SK-N-SH (cell line): ENCODE data around the gene MVB12B. TPM values are rescaled to one million over a fixed set of nuclear protein-coding genes. Genes with fewer than 3 reads are reported as not detected.
A peak's percentile ranks its signal among the peaks of the same experiment; 100 is the strongest.

Experiments used
- CTCF ChIA-PET: fragments of 300-600, 350-600 bp; formaldehyde crosslinking; extraction: SDS; loops from one replicate; lab custom pipeline; 2021; lab: Yijun Ruan, JAX
- POLR2A ChIA-PET: fragments of 350-600 bp; sonication (Branson Sonifier 250); formaldehyde crosslinking; extraction: SDS; loops from one replicate; lab custom pipeline; 2020; ENCODE audit warnings: antibody characterized with exemption, inconsistent platforms; lab: Yijun Ruan, JAX
- DNase-seq: peaks from one replicate; pipeline ENCODE4 v3.0.0; 2012
- H2AFZ ChIP-seq: fragments of 200-600 bp; sonication (generic); 2 replicates; pipeline ENCODE4 v1.8.1; 2016; ENCODE audit warnings: antibody characterized with exemption, mild to moderate bottlenecking, low read depth
- H3F3A ChIP-seq: fragments of 200-600 bp; sonication (generic); replicated peaks from 2 replicates; pipeline ENCODE3; 2016; ENCODE audit warnings: antibody characterized with exemption, mild to moderate bottlenecking; ENCODE audit not compliant: insufficient read depth
- H3K27ac ChIP-seq, 2 experiments: fragments of 200-500 bp in 1 of 2; fragments of 200-600 bp in 1 of 2; sonication (Bioruptor generic) in 1 of 2; sonication (generic), shearing (Covaris generic) in 1 of 2; 2 replicates each; pipeline versions ENCODE4 v1.5.1 to v1.6.1; 2014 to 2016; ENCODE audit warnings: low read depth in 2 of 2, inconsistent platforms in 1 of 2, low read length in 1 of 2, mild to moderate bottlenecking in 1 of 2, mixed read lengths in 1 of 2
- H3K27me3 ChIP-seq: fragments of 200-600 bp; sonication (generic), shearing (Covaris generic); 2 replicates; pipeline ENCODE4 v1.6.1; 2016; ENCODE audit warnings: mixed run types; ENCODE audit not compliant: insufficient read depth
- H3K36me3 ChIP-seq, 2 experiments: fragments of 200-500 bp in 1 of 2; fragments of 200-600 bp in 1 of 2; sonication (Bioruptor generic) in 1 of 2; sonication (generic) in 1 of 2; replicated peaks in 1 of 2; 2 replicates each; pipeline versions ENCODE3 to v1.5.1; 2014 to 2016; ENCODE audit warnings: low read length in 1 of 2, mild to moderate bottlenecking in 1 of 2; ENCODE audit not compliant: insufficient read depth in 2 of 2, control insufficient read depth in 1 of 2
- H3K4me1 ChIP-seq, 2 experiments: fragments of 200-500 bp in 1 of 2; fragments of 200-600 bp in 1 of 2; sonication (Bioruptor generic) in 1 of 2; sonication (generic), shearing (Covaris generic) in 1 of 2; 2 replicates each; pipeline versions ENCODE4 v1.5.1 to v1.6.1; 2014 to 2016; ENCODE audit warnings: low read depth in 1 of 2, low read length in 1 of 2, mixed run types in 1 of 2; ENCODE audit not compliant: insufficient read depth in 2 of 2, control insufficient read depth in 1 of 2
- H3K4me2 ChIP-seq: fragments of 200-600 bp; sonication (generic), shearing (Covaris generic); 2 replicates; pipeline ENCODE4 v1.6.1; 2017; ENCODE audit warnings: mixed run types
- H3K4me3 ChIP-seq, 2 experiments: fragments of 200-500 bp in 1 of 2; fragments of 200-600 bp in 1 of 2; sonication (Bioruptor generic) in 1 of 2; sonication (generic), shearing (Covaris generic) in 1 of 2; 2 replicates each; pipeline versions ENCODE4 v1.5.1 to v1.8.1; 2014 to 2016; ENCODE audit warnings: low read depth in 2 of 2, inconsistent platforms in 1 of 2, low read length in 1 of 2, mild to moderate bottlenecking in 1 of 2, mixed read lengths in 1 of 2, moderate library complexity in 1 of 2
- H3K79me2 ChIP-seq: fragments of 200-600 bp; sonication (generic); 2 replicates; pipeline ENCODE4 v1.8.1; 2017; ENCODE audit warnings: mild to moderate bottlenecking; ENCODE audit not compliant: insufficient read depth
- H3K9ac ChIP-seq: fragments of 200-600 bp; sonication (generic); 2 replicates; pipeline ENCODE4 v1.6.1; 2017; ENCODE audit warnings: mixed run types
- H3K9me2 ChIP-seq: fragments of 200-600 bp; sonication (generic); 2 replicates; pipeline ENCODE4 v1.6.1; 2017; ENCODE audit warnings: mixed run types
- H3K9me3 ChIP-seq: fragments of 200-600 bp; sonication (generic); 2 replicates; pipeline ENCODE4 v1.6.1; 2017; ENCODE audit warnings: mixed run types, mild to moderate bottlenecking, moderate library complexity
- H4K20me1 ChIP-seq: fragments of 200-600 bp; sonication (generic); 2 replicates; pipeline ENCODE4 v1.6.1; 2017; ENCODE audit warnings: mild to moderate bottlenecking, mixed run types; ENCODE audit not compliant: insufficient read depth
- ELF1 ChIP-seq: IDR thresholded peaks from 2 replicates; pipeline ENCODE4 v1.4.0; 2012
- EZH2phosphoT487 ChIP-seq: fragments of 200-600 bp; sonication (generic); IDR thresholded peaks from 2 replicates; pipeline ENCODE4 v1.6.1; 2017; ENCODE audit warnings: low read depth, mixed run types, mild to moderate bottlenecking, antibody characterized with exemption, moderate library complexity, borderline replicate concordance
- FOXM1 ChIP-seq: IDR thresholded peaks from 2 replicates; pipeline ENCODE4 v1.4.0; 2012; ENCODE audit warnings: low read depth, mild to moderate bottlenecking
- GATA2 ChIP-seq: sonication (generic); formaldehyde crosslinking; IDR thresholded peaks from 2 replicates; pipeline ENCODE4 v1.5.0; 2020; ENCODE audit warnings: mild to moderate bottlenecking, missing genetic modification reagents
- JUND ChIP-seq: IDR thresholded peaks from 2 replicates; pipeline ENCODE4 v1.4.0; 2012
- RCOR1 ChIP-seq: fragments of 150-350 bp; IDR thresholded peaks from 2 replicates; pipeline ENCODE4 v1.6.1; 2017; ENCODE audit warnings: antibody characterized with exemption, low read length
- RFX5 ChIP-seq: IDR thresholded peaks from 2 replicates; pipeline ENCODE4 v1.6.1; 2012; ENCODE audit warnings: mild to moderate bottlenecking, improper control_type of control experiment, low read length
- SIN3A ChIP-seq: IDR thresholded peaks from 2 replicates; pipeline ENCODE4 v1.6.1; 2012; ENCODE audit warnings: low read depth, mild to moderate bottlenecking, low read length, moderate library complexity, borderline replicate concordance
- SMC3 ChIP-seq: IDR thresholded peaks from 2 replicates; pipeline ENCODE4 v1.6.1; 2012; ENCODE audit warnings: low read depth, low read length, improper control_type of control experiment
- TAF1 ChIP-seq: IDR thresholded peaks from 2 replicates; pipeline ENCODE4 v1.6.1; 2012; ENCODE audit warnings: low read depth, mild to moderate bottlenecking, low read length, moderate library complexity, borderline replicate concordance
- TCF12 ChIP-seq: IDR thresholded peaks from 2 replicates; pipeline ENCODE4 v1.4.0; 2012
- YY1 ChIP-seq: IDR thresholded peaks from 2 replicates; pipeline ENCODE4 v1.4.0; 2012; ENCODE audit warnings: low read depth, mild to moderate bottlenecking
- WGBS: methylation state at CpG from one replicate; pipeline ENCODE4 v1.1.6; 2017; ENCODE audit warnings: low lambda C conversion rate; 5-methylcytosine and 5-hydroxymethylcytosine counted together
- polyA plus RNA-seq, 3 experiments: library from polyadenylated mRNA; depleted of rRNA; stranded (reverse); fragments of >200 nt; gene quantifications; 2 replicates each; pipeline ENCODE4 v1.2.3, GENCODE V29; 2012
- TF ChIP-seq, protein P1 (sequence below): fragments of 150-350 bp; IDR thresholded peaks from 2 replicates; pipeline ENCODE4 v1.6.1; 2016; ENCODE audit warnings: mild to moderate bottlenecking, low read depth, low read length
- TF ChIP-seq, protein P2 (sequence below): fragments of 150-350 bp; IDR thresholded peaks from 2 replicates; pipeline ENCODE4 v1.6.1; 2017; ENCODE audit warnings: antibody characterized with exemption, low read length, low read depth, borderline replicate concordance

MVB12B gene
- polyA plus RNA-seq, 1 of the 3 experiments (the other 2 are of a cell fraction), result 5.1 TPM

GRCh38 chr9:126375386-126375785 is 48.8 kb downstream of the MVB12B start:
- POLR2A ChIA-PET, result no interaction called here
- H3K4me1 ChIP-seq, result peaks cover 16 to 35% of the 10 kb centered on the region in 2 experiments; a peak in 3 of 4 replicates
- TF ChIP-seq EZH2phosphoT487 (no peak), GATA2 (CRISPR knock-in tag) (no peak), RFX5 (no peak), SMC3 (no peak), TAF1 (no peak)
- TF ChIP-seq, protein P1, sequence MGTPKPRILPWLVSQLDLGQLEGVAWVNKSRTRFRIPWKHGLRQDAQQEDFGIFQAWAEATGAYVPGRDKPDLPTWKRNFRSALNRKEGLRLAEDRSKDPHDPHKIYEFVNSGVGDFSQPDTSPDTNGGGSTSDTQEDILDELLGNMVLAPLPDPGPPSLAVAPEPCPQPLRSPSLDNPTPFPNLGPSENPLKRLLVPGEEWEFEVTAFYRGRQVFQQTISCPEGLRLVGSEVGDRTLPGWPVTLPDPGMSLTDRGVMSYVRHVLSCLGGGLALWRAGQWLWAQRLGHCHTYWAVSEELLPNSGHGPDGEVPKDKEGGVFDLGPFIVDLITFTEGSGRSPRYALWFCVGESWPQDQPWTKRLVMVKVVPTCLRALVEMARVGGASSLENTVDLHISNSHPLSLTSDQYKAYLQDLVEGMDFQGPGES, result no peak
- TF ChIP-seq, all 33 proteins: peak for 0
- H3F3A ChIP-seq, result peaks cover 7% of the 10 kb centered on the region
- no peaks in the 10 kb centered on the region for H3K9me3 ChIP-seq
- no peak overlapping the region for H3K4me3 ChIP-seq
- H3K9me2 ChIP-seq, result no peaks in the 10 kb centered on the region
- no peak overlapping the region for H2AFZ ChIP-seq
- H3K36me3 ChIP-seq, result peaks cover 0 to 6% of the 10 kb centered on the region in 2 experiments
- no peaks in the 10 kb centered on the region for H3K27me3 ChIP-seq
- H4K20me1 ChIP-seq, result no peaks in the 10 kb centered on the region
- no peak overlapping the region for H3K27ac ChIP-seq
- WGBS, result 48% methylated on average over 7 of the region's 7 CpGs
- no peak overlapping the region for H3K9ac ChIP-seq
- no peaks in the 10 kb centered on the region; the same call in 1 of the 2 replicates for H3K79me2 ChIP-seq
- H3K4me2 ChIP-seq, result peak overlapping the region; percentile 30; the same call in 1 of the 2 replicates
- CTCF ChIA-PET, result interaction anchor here (1.0 to 6.8 kb wide), 3 partner anchors 23 to 968 kb away, joined by 3 to 43 read pairs (median 8); no protein-coding TSS in a partner anchor
- peak; percentile 49 for DNase-seq

- H3K4me2 ChIP-seq, result no peak overlapping the region
- no peaks in the 10 kb centered on the region for H3K36me3 ChIP-seq
- WGBS, result 91% methylated on average over 18 of the region's 18 CpGs
- H3K27ac ChIP-seq, result no peak overlapping the region
- no peaks in the 10 kb centered on the region for H3K27me3 ChIP-seq
- no peaks in the 10 kb centered on the region for H3K79me2 ChIP-seq
- CTCF ChIA-PET, result interaction anchor here (1.0 to 6.8 kb wide), 3 partner anchors 22 to 969 kb away, joined by 3 to 43 read pairs (median 8); no protein-coding TSS in a partner anchor
- H3K4me3 ChIP-seq, result no peak overlapping the region
- TF ChIP-seq SIN3A, result no peak
- no peak for TF ChIP-seq YY1
- TF ChIP-seq RCOR1, result no peak
- TF ChIP-seq ELF1, result no peak
- no peak for TF ChIP-seq RFX5
- TF ChIP-seq, protein P2, sequence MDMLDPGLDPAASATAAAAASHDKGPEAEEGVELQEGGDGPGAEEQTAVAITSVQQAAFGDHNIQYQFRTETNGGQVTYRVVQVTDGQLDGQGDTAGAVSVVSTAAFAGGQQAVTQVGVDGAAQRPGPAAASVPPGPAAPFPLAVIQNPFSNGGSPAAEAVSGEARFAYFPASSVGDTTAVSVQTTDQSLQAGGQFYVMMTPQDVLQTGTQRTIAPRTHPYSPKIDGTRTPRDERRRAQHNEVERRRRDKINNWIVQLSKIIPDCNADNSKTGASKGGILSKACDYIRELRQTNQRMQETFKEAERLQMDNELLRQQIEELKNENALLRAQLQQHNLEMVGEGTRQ, result no peak
- no peak for TF ChIP-seq TCF12
- TF ChIP-seq JUND, result no peak
- TF ChIP-seq FOXM1, result no peak
- H2AFZ ChIP-seq, result no peak overlapping the region
- peak; percentile 37 for DNase-seq
- H3K9me3 ChIP-seq, result no peaks in the 10 kb centered on the region
- H3K4me1 ChIP-seq, result peaks cover 16 to 35% of the 10 kb centered on the region in 2 experiments; a peak in 3 of 4 replicates
- no peak overlapping the region for H3K9ac ChIP-seq
- H3F3A ChIP-seq, result peaks cover 7% of the 10 kb centered on the region
- no peaks in the 10 kb centered on the region for H3K9me2 ChIP-seq
- H4K20me1 ChIP-seq, result no peaks in the 10 kb centered on the region
- POLR2A ChIA-PET, result no interaction called here
These were observed 49.9 kb downstream of the MVB12B start for GRCh38 chr9:126376311-126377175.
